ENCODE measurements around the gene CITED2. TPM values are rescaled to one million over a fixed set of nuclear protein-coding genes. Genes with fewer than 3 reads are reported as not detected.
"Not testable (repeated sequence)": the region's sequence is repeated elsewhere in the genome, so short reads cannot be mapped to it uniquely, and the experiment has no call there.

The CITED2 gene
- total RNA-seq, 6 donors from 2014 or later: 103 to 364 (median 228) TPM

DNA sequence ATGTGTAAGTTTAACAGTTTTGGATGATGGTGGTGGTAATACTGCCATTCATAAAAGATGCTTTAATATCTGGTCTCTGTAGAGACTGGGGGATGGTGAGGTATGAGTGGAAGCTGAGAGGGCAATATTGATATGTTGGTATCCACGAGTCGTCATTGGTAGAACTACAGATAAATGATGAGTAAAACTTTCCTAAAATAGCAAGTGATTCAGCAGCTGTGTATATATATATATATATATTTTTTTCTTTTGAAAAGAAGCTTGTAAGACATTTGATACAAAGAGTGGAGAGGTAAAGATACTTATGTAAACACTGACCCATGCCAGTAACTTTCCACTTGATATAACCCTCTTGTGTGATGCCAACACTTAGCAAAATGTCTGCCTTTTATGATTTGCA is 41.7 kb upstream of the CITED2 start:
- Histone ChIP-seq H3K27ac (no peak overlapping the region), H3K36me3 (no peaks in the 10 kb centered on the region), H3K9me3 (no peaks in the 10 kb centered on the region), H3K4me3 (no peak overlapping the region), H3K27me3 (no peaks in the 10 kb centered on the region), H3K4me1 (no peaks in the 10 kb centered on the region)
- WGBS, 2 donors: 65 to 73% methylated on average over 2 of the region's 2 CpGs
- TF ChIP-seq POLR2A (IDR thresholded peaks at IDR 0.05): no peak
- TF ChIP-seq POLR2AphosphoS5 (IDR thresholded peaks at IDR 0.05): no peak
- TF ChIP-seq EP300 (IDR thresholded peaks at IDR 0.05): no peak
- TF ChIP-seq, protein P1, sequence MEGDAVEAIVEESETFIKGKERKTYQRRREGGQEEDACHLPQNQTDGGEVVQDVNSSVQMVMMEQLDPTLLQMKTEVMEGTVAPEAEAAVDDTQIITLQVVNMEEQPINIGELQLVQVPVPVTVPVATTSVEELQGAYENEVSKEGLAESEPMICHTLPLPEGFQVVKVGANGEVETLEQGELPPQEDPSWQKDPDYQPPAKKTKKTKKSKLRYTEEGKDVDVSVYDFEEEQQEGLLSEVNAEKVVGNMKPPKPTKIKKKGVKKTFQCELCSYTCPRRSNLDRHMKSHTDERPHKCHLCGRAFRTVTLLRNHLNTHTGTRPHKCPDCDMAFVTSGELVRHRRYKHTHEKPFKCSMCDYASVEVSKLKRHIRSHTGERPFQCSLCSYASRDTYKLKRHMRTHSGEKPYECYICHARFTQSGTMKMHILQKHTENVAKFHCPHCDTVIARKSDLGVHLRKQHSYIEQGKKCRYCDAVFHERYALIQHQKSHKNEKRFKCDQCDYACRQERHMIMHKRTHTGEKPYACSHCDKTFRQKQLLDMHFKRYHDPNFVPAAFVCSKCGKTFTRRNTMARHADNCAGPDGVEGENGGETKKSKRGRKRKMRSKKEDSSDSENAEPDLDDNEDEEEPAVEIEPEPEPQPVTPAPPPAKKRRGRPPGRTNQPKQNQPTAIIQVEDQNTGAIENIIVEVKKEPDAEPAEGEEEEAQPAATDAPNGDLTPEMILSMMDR (IDR thresholded peaks at IDR 0.05): no peak
- no peak for ATAC-seq (ENCODE audit: low FRiP score in 2 of 2)
- DNase-seq: no peak

DNA sequence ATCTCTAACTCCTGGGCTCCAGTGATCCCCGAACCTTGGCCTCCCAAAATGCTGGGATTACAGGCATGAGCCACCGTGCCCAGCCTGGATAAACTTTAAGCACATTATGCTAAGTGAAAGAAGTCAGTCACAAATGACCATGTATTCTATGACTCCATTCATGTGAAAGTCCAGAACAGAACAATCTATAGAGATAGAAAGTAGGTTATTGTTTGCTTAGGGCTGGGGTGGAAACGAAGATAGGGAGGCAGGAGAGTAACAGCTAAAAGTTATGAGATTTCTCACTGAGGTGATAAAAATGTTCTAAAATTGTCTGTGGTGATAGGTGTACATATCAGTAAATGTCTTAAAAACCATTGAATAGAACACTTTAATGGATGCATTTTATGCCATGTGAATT is 40.9 kb upstream of the CITED2 start:
- Histone ChIP-seq H3K27ac (no peak overlapping the region), H3K4me3 (no peak overlapping the region), H3K9me3 (no peaks in the 10 kb centered on the region), H3K36me3 (no peaks in the 10 kb centered on the region), H3K27me3 (no peaks in the 10 kb centered on the region), H3K4me1 (no peaks in the 10 kb centered on the region)
- TF ChIP-seq, protein P1 (IDR thresholded peaks at IDR 0.05): no peak
- no peak for TF ChIP-seq POLR2AphosphoS5 (IDR thresholded peaks at IDR 0.05)
- no peak for TF ChIP-seq POLR2A (IDR thresholded peaks at IDR 0.05)
- TF ChIP-seq EP300 (IDR thresholded peaks at IDR 0.05): no peak
- ATAC-seq (ENCODE audit: low FRiP score in 2 of 2): no peak
- DNase-seq: no peak
- WGBS, 2 donors: 89 to 91% methylated on average over 3 of the region's 3 CpGs

DNA sequence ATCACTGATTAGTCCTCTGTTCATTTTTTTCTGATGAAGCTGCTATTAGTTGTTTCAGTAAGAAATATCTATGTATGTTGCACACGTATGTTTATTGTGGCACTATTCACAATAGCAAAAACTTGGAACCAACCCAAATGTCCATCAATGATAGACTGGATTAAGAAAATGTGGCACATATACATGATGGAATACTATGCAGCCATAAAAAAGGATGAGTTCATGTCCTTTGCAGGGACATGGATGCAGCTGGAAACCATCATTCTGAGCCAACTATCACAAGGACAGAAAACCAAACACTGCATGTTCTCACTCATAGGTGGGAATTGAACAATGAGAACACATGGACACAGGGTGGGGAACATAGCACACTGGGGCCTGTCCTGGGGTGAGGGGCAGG is 37.7 kb upstream of the CITED2 start:
- not testable (repeated sequence) for H3K27me3 ChIP-seq; H3K4me1 ChIP-seq; H3K9me3 ChIP-seq; ATAC-seq (ENCODE audit: low FRiP score in 2 of 2); DNase-seq; H3K27ac ChIP-seq; H3K4me3 ChIP-seq; H3K36me3 ChIP-seq
- 88 to 95% methylated on average over 1 of the region's 1 CpG for WGBS, 2 donors

DNA sequence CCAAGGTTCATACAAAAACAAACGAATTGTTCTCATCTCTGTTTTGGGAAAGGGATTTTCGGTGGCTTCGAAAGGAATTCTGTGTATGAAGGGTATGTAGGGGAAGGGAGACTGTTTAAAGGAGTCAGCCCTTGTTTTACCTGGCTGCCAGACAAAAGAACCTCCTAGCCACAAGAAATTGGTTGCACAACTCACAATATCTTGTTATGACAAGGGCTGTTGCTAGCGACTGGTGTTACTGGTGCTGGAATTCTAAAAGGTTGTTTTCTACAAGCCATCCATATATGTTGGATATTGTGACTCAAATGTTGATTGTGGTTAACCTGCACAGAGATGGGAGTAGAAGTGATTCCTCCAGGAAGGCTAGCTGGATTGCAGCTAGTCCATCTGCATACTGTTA is 34.6 kb upstream of the CITED2 start:
- Histone ChIP-seq H3K27ac (no peak overlapping the region), H3K9me3 (no peaks in the 10 kb centered on the region), H3K4me3 (no peak overlapping the region), H3K27me3 (no peaks in the 10 kb centered on the region), H3K36me3 (no peaks in the 10 kb centered on the region), H3K4me1 (no peaks in the 10 kb centered on the region)
- DNase-seq (no peak), ATAC-seq (ENCODE audit: low FRiP score in 2 of 2) (no peak)
- TF ChIP-seq EP300 (IDR thresholded peaks at IDR 0.05) (no peak), POLR2AphosphoS5 (IDR thresholded peaks at IDR 0.05) (no peak)
- 83 to 84% methylated on average over 4 of the region's 4 CpGs for WGBS, 2 donors

DNA sequence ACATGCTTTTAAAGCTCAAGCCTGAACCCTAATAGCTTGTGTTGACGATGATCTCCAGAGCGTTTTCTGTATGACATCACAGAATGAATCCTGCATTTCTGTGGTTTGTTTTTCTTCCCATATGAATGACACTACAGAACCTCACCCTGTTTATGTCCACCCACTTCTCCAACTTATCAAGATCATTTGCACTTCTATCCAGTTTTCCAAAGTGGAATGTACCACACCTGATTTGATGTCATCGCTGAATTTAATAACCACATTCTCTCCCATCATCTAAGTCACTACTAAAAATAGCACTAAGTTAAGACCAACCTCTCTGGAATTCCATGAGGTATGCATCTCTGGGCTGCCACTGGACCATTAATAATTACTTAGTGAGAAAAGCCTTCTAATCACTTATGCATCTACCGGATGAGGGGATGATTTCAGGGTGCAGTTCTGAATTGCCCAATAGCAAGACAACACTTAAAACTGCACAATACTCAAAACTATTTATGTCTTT is 33.3 kb upstream of the CITED2 start:
- no peaks in the 10 kb centered on the region for H3K4me1 ChIP-seq
- ATAC-seq (ENCODE audit: low FRiP score in 2 of 2) (peak; percentile 54 to 85), DNase-seq (no peak)
- no peaks in the 10 kb centered on the region for H3K36me3 ChIP-seq
- no peaks in the 10 kb centered on the region for H3K27me3 ChIP-seq
- 60 to 67% methylated on average over 4 of the region's 4 CpGs for WGBS, 2 donors
- H3K27ac ChIP-seq: no peak overlapping the region
- no peaks in the 10 kb centered on the region for H3K9me3 ChIP-seq
- H3K4me3 ChIP-seq: no peak overlapping the region
- TF ChIP-seq, protein P1 (IDR thresholded peaks at IDR 0.05): no peak
- TF ChIP-seq EP300 (IDR thresholded peaks at IDR 0.05) (no peak), POLR2A (IDR thresholded peaks at IDR 0.05) (no peak), POLR2AphosphoS5 (IDR thresholded peaks at IDR 0.05) (no peak)

DNA sequence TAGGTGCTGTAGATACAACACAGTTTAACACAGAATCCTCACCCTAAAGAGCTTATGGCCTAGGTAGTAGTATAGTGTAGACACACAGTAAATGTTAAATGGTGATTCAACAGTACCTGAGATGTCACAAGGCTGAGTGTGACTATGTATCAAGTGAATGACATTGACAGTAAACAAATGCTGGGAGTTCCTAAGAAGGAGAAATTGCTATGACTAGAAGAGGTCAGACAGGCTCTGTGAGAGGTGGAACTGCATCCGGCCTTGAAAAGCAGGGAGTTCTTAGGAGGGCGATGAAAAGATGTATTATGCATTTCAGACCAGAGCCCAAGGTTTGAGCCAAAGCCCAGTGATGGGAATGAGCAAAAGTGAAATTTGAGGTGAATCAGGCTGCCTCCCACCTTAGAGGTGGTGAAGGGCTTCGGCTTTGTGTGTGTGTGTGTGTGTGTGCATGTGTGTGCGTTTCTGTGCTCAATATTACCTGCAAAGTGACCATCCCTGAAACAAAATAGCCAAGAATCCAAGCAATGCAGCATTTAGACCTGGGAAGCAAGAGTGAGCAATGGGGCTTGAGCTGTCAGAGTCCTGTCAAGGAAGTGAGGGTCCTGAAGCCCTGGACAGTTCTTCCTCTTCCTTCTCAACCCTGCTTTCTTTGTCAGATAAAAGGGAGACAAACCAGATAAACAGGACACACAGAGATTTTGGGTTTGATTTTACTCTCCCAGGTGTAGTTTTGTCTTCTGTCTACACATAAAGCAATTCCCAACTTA is 32.3 kb upstream of the CITED2 start:
- DNase-seq: no peak

More for the DNA sequence above, 32.3 kb upstream of the CITED2 start:
- no peak overlapping the region for H3K4me3 ChIP-seq
- ATAC-seq (ENCODE audit: low FRiP score in 2 of 2): no peak
- no peaks in the 10 kb centered on the region for H3K9me3 ChIP-seq
- TF ChIP-seq, protein P1 (IDR thresholded peaks at IDR 0.05): no peak
- no peak for TF ChIP-seq POLR2AphosphoS5 (IDR thresholded peaks at IDR 0.05)
- no peak for TF ChIP-seq EP300 (IDR thresholded peaks at IDR 0.05)
- no peak for TF ChIP-seq POLR2A (IDR thresholded peaks at IDR 0.05)
- H3K36me3 ChIP-seq: no peaks in the 10 kb centered on the region
- H3K4me1 ChIP-seq: no peaks in the 10 kb centered on the region
- no peaks in the 10 kb centered on the region for H3K27me3 ChIP-seq
- no peak overlapping the region for H3K27ac ChIP-seq
- WGBS, 2 donors: 82% methylated on average over 4 of the region's 4 CpGs
